Uterus (tissue), 2 donors: ENCODE measurements around the gene C18orf63.

Experiments
- POLR2A ChIP-seq, 2 donors: fragments of 450-650 bp; IDR thresholded peaks; one replicate each; pipeline ENCODE4 v1.6.1; 2016; ENCODE audit warnings: antibody characterized with exemption in 2 of 2, mild to moderate bottlenecking in 1 of 2, moderate library complexity in 1 of 2
- TF ChIP-seq, protein P1 (sequence below), 4 experiments: fragments of 200-600 bp in 2 of 4; fragments of 450-650 bp in 2 of 4; sonication (generic) in 2 of 4; IDR thresholded peaks; one replicate each; pipeline ENCODE4 v1.5.1; 2016 to 2019; ENCODE audit warnings: antibody characterized with exemption in 4 of 4, mild to moderate bottlenecking in 2 of 4, moderate library complexity in 1 of 4

DNA sequence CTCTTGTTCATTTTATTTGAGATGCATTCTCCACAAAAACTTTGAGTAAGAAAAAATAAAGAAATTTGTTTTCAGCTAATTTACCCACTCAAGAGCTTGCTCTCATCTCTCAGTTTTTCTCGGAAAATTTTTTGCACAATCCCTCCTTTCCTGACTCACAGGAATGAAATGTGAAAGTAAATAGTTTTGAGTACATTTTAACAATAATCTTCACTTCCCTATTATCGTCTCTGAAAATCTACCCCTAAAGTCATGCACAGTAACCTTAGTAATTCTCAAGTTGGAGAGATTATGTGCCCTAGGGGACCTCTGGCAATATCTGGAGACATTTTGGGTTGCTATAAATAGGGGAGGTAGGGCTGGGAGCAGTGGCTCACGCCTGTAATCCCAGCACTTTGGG lies 26.5 kb upstream of the C18orf63 start:
- TF ChIP-seq, protein P1, sequence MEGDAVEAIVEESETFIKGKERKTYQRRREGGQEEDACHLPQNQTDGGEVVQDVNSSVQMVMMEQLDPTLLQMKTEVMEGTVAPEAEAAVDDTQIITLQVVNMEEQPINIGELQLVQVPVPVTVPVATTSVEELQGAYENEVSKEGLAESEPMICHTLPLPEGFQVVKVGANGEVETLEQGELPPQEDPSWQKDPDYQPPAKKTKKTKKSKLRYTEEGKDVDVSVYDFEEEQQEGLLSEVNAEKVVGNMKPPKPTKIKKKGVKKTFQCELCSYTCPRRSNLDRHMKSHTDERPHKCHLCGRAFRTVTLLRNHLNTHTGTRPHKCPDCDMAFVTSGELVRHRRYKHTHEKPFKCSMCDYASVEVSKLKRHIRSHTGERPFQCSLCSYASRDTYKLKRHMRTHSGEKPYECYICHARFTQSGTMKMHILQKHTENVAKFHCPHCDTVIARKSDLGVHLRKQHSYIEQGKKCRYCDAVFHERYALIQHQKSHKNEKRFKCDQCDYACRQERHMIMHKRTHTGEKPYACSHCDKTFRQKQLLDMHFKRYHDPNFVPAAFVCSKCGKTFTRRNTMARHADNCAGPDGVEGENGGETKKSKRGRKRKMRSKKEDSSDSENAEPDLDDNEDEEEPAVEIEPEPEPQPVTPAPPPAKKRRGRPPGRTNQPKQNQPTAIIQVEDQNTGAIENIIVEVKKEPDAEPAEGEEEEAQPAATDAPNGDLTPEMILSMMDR (IDR thresholded peaks at IDR 0.05): no peak
- no peak for TF ChIP-seq POLR2A (IDR thresholded peaks at IDR 0.05)
